HG02840 (cell line): Measurements from ENCODE around the gene TMEM272.

Source experiments
- ATAC-seq: cut with Tn5 transposase; IDR thresholded peaks from one replicate; pipeline ENCODE4 v1.9.1; 2021; ENCODE audit warnings: mild to moderate bottlenecking, moderate library complexity, moderate number of reproducible peaks; ENCODE audit not compliant: unreplicated experiment, low FRiP score

TMEM272 gene, protein sequence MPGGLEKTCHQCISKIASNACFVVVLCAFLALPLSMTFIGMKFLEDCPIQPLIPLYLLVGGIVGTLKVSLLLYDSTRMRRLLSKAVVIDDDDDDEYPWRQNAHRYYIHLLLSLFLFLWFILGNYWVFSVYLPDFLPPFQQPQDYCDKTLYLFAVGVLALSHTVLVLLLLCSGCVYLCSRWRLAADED

DNA sequence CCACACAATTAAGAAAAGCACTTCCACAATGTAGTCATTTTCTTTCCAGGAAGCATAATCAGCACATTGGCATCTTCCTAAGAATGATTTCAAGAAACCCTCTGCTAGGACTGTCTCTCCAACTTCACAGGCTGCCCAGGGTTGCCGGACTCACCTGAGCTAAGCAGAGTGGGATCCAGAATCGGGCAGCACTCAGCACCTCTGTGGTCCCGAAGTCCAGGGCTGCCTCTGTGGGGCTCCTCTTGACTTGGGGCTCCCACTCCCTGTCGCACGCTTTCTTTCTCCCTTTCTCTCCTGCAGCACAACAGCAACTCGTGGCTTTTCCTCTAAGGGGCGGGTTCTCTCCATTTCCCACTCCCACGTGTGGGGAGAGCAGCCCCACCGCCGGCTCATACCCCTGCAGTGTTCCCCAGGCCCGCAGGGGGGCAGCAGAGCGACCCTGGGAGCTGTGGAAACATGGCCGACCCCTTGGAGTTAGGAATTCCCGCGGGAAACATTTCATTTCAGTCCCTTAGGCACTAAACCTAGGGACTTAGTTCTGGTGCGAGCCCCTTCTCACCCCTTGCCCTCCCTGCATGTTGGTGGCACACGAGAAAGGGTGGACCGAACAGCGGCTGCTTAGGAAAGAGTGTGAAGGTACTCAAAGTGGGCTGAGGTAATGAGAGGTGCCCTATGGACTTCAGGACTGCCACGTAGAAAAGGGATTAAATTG is at the start of gene TMEM272:
TSS of gene TMEM272 (minus strand) at position 316 of the 712 bp plus-strand sequence. CDS start 6,647 bp downstream, outside the sequence.
- no peak for ATAC-seq

DNA sequence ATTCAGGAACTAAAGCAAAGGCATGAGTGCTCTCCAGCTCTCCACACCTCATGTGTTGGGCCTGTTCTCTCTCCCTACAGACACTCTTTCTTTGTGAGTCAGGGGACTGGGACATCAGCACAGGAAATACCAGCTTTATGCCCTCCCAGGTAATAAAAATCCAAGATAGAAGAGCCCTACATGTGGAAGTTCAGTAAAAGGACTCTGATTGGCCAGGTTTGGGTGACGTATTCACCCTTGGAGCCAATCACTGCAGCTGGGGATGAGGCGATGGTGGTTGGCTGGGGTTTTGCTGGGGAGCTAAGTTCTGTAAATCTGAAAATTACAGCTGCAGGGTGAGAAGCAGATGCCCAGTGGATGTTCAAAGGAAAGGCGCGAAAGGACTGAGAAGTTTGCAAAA is 49.3 kb upstream of the TMEM272 start:
- ATAC-seq = no peak

DNA sequence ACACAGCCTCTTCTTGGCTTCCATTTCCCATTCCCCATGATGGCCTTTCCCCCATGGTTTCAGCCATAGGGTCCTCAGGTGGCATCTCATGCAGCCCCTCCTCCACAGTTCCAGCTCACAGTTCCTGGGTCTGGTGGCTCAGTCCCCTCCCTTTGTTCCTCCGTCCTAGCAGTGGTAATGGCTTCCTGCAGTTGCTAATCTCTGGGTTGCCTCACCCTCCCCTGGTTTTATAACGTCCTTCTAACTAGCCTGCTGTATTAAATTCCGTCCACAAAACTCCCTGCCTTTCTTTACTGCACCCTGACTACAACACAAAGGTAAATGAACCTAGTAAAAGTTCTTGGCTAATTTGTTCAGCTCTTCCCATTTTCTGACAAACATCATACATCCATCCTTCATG is 47.7 kb upstream of the TMEM272 start:
- no peak for ATAC-seq

DNA sequence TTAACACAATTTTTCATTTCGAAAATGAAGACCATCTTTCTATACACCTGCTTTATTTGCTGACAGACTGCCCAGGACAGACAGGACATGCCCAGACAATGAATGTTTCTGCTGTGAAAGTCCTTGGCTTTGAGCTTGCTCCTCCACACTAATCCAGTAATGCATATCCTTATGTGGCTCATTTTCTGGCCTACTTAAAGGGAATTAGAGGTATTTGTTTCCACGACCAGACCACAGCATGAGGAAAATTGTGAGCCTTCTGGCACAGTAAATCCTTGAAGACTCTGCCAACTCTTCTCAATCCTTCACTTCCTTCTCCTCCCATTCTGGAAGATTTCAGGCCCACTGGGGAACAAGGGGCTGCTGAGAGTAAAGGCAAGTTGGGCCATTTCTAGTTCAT is 42.5 kb upstream of the TMEM272 start:
- no peak for ATAC-seq

DNA sequence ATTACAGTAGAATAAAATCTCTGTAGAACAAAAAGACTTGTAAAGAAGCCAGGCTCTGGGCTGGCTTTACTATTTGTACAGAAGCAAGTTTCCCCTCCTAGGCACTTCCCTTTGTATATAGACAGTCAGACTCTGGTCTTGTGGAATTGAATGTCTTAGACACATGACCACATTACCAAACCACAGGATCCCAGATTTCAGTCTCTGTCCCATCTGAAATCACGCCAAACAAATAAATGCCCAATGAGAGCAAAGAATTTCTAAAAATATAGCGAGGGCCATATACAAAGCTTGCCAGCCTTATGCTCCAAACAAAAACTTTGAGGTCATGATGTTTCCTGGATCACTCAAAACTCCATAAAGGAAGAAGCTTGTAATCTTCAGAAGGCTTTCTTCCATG is 40.7 kb upstream of the TMEM272 start:
- ATAC-seq = no peak

DNA sequence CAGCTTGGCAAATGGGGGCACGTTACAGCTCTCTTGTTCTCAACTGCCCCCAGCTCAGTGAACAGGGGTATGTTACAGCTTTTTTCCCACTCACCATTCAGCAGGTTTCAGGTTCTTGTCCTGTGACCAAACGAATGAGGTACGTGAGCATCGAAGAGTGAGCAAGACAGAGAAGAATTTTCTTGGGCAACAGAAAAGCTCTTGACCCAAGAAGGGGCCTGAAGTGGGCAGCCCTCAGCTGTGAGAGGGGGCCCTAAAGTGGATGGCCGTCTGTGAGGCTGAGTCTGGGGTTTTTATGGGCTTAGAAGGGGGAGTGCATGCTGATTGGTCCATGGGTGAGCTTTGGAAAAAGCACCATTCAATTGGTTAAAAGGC is 38.2 kb upstream of the TMEM272 start:
- no peak for ATAC-seq

DNA sequence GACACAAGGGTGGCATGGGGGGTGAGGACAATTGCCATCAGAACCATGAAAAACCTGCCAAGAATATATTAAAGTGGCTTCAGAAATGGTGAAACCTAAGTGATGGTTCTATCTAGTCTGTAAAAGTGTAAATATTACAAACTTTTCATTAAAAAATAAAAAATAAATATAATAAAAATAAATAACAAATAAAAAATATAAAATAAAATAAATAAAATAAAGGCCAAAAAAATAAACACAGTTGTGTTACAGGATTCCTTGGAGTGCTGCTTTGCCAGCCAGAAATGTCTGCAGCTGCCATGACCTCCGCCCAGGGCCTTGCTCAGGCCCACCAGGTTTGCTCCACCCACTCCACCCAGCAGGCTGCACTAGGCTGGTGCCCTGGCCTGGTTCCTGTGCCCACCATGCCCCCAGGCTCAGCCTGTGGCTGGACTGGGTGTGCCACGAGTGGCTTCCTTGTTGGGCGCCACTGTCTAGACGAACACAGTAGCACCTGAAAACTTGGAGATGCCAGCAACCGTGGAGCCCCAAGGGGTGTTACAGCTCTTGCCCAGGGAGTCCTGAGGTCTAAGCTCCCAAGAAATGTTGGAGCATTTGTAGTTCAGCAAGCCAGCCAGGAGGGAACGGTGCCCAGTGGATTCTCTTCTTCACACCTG is 37.7 kb upstream of the TMEM272 start:
- no peak for ATAC-seq

DNA sequence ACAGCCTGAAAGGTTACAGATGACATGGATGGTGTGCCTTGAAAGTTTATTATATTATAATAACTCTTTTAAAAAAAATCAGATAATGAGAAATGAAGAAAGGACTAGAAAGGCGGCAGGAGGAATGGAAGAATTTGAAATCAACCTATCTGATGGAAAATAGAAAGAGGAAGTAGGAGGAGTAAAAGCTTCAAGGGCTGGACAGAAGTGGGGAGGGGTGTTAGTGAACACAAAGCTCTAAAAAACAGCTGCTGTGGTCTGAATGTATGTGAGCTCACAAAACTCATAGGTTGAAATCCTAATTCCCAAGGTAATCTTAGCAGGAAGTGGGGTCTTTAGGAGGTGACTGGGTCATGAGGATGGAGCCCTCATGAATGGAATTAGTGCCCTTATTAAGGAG is 36.3 kb upstream of the TMEM272 start:
- ATAC-seq = no peak

DNA sequence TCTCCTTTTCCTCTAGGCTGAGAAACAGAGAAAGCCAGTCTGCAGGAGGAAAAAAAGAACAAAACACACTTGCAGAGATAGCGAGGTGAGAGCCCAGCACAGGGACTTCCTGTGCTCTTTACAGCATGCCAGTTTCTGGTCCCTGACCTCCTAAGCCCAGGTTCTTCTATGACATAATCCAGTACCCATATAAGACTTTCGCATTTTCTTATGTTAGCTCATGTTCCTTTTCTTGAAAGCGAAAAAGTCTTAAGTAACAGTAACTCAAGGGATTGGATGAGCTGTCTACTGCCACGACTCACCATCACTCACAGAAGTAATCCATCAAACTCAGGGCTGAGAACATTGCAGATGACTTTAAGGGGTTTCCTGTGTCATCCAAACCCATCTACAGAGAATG is 34.2 kb upstream of the TMEM272 start:
- ATAC-seq = no peak

DNA sequence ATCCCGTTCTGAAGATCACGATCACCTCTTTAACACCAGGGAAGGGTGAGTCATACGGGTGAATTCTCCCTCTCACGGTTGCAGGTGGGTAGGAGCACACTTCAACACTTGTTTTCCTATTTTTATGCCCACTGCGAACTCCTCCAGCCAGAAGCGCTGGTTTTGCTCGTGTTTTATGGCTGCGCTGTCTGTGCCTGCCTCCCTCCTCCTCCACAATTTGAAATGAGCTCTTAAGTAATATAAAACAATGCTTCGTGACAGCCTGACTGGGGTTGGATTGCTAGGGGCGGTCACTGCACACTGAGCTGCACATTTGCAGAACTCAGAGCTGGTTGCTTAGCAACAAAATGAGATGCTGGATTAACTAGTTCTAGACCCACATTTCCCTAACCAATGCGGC is 29.7 kb upstream of the TMEM272 start:
- ATAC-seq = no peak

DNA sequence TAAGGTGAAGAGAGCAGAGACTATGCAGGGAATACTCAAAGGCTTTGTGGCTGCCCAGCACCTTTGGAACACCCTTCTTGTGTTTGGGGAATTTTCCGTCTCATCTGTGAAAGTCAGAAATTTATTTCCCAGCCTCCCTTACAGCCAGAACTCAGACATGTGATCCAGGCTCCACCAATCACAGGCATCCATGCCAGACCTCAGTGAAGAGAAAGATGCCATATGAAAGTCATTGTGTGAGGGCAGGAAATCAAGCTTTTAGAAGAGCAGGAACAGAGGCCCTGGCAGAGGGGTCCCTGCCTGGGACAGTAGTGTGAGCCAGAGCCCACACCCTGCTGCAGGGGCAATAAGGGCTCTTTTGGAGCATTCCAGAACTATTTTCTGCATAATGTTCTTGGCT is 28.9 kb upstream of the TMEM272 start:
- no peak for ATAC-seq

DNA sequence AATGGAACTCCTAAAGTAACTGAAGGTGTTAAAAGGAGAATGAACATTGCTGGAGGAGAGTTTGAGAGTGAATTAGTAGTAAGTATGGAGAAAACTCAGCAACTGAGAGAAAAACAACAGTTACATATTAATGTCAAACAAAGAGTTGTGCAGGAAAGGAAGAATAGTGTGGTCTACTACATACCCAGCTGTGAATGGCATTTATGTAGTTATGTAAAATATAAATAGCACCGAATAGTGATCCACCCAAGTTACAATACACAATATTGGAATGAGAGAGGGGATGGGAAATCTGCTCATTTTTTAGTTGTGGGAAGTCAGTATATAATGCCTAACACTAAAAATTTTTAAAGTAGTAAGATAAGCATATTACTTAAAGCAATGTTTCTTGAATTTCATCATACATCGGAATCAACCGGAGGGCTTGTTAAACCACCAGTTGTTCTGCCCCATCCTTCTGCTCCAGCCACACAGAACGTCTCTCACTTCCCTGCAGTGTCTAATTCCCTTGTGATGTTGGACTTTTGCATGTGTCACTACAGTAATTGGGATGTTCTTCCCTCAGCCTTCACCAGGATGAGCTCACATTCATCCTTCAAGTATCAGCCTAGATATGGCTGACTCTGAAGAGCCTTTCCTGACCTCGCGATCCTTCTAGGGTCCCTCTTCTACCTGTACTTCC is 28.3 kb upstream of the TMEM272 start:
- no peak for ATAC-seq

DNA sequence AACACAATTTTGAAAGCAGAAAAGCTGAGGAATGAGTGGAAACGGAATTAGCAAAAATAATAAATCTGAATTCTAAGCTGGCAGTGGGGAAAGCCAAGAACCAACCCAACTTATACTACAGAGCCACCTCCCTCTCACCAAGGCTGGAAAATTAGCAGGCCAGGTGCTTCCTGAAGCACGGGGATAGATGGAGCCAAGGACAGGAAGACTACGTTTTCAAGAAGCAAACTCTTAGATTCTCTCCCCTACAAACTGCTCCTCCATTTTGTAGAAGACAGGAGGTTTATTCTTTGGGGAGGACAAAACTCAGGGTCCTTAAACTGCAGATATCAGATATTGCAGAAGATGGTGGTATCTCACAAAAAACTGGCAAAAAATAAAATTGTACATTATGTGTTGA is 25.6 kb upstream of the TMEM272 start:
- ATAC-seq = no peak

DNA sequence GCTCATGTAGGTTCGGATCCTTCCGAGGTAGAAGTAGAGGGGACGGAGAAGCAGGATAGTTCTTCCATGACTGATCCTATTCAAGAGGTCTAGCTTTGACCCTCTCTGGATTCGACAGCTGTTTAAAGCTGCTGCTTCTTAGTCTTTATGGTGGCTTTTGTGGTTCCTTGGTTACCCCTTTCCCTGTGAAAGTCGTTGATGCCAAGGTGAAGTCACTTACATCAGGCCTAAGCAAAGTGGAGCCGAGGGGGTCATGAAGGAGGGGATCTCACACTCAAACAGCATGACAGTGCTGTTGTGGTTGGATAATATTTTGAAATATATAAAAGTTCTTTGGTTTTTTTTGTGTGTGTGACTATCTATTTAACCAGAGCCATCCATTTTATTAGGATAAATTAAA is 24.9 kb upstream of the TMEM272 start:
- ATAC-seq = no peak

DNA sequence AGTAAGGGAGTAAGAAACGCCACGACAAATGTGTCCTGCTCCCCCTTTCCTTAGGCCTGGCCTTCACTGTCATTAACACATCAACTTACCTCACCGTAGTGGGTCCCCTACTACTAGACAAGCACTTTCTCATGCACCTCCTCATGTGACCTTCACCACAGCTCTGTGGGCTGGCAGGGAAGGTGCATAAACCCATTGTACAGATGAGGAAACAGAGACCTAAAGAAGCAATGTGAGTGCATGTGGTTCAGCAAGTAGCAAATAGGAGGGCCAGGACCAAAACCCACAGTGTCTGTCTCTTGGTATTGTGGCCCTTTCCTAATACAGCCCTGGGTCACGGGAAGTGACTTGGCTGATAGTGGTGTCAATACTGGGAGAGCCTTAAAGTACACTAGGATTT is 22.1 kb upstream of the TMEM272 start:
- no peak for ATAC-seq

DNA sequence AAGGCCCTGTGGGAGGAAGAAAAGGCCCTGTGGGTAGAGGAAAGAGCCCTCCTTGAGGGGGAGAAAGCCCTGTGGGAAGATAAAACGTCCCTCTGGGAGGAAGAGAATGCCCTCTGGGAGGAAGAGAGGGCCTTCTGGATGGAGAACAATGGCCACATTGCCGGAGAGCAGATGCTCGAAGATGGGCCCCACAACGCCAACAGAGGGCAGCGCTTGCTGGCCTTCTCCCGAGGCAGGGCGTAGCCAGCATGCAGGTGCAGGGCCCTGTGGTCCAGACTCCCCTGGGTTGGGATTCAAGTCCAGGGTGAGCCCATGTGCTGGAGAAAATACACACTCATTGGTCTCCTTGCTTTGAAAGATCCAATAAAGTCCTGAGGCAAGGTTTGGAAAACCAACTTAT is 20.9 kb upstream of the TMEM272 start:
- ATAC-seq = no peak

DNA sequence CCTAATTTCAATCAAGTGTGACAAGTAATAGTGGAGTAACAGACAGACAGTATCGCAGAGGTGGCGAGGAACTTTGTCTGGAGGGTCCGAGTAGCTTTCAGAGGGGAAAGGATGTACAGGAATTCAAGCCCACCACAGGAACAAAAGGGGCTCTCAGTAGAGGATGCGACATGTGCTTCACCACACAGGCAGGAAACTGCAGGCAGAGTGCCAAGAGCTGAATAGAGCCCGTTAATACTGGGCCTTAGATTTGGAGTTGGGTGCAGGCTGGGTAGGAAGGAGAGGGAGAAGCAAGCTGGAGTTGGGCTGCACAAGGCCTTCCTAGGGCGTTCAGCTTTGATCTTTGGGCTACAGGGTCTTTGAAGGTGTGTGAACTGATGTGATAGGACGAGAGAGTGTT is 18.0 kb upstream of the TMEM272 start:
- no peak for ATAC-seq

DNA sequence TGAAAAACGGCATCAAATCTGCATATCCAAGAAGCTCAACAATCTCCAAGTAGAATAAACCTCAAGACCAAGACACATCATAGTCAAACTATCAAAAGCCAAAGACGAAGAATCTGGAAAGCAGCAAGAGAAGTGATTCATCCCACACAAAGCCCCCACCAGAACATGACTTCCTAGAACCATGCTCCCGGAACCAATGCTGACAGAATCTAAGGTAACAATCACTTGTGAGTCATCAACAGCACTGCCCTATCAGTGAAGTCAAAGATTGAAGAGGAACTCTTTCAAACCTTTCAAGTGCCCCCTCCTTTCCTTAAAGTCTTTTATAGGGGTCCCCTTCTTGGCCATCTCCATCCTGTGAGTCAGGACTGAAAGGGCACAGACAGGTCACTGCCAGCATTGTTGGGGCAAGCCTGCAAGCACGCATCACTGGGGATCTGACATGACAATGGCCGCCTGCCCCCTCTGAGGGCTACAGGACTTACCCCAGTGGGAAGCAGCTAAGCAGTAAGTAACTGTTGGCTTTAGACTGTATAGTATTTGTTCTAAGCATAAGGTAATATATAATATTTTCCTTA is 16.8 kb upstream of the TMEM272 start, which contains the start of gene CCDC70:
TSS of gene CCDC70 (plus strand) at position 247 of the 578 bp plus-strand sequence. CDS start 3,443 bp downstream, outside the sequence.
- no peak for ATAC-seq

DNA sequence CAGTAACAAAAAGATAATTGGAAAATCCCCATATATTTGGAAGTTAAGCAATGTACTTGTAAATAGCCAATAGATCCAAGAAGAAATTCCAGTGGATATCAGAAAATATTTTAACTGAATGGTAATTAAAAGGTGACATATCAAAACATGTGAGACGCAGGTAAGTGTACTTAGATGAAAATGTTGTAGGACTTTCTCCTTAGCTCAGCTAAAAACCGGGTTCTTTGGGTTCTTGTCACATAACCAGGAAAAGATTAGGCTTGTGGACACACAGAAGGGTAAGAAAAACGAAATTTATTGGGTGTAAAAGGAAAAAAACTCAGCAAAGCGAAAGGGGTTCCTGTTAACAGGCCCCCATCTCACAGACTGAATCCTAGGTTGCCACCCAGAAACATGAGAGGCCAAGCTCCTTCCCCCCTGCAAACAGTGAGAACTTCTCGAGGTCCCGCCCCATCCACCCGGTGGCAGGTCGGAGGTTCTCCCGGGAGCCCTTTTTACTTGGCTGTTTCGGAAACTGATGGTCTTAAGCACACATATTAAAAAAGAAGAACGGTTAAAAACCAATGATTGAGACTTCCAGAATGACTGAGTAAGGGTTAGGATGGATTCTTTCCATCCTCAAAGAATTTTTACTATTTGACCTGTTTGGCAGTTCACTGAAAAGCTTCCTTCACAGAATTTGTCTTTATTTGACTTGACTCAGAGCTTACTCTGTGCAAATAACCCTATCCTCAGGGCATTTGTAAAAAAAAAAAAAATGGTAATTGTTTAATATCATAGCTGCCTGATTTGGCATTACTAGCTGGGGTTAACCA is 13.7 kb upstream of the TMEM272 start:
- ATAC-seq = no peak

DNA sequence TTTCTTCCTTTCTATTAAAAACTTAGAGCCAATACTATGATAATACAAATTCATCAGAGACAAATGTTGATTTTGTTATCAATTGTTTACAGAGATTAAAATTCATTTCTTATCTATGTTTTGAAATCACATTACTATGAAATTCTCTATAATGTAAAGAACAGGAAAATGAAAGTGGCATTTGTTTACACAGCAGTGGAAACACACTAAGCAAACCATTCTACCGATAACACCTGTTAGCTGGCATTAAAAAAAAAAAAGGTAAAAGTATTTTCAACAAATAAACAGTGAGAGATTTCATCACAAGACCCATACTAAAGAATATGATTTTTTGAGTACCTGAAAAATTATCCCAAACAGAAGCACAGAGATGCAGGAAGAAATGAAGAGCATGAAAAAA is 12.0 kb upstream of the TMEM272 start:
- ATAC-seq = no peak
